PFSK-1 (cell line): ENCODE measurements around the gene COL13A1.

ENCODE experiments used
- FOXP2 ChIP-seq: optimal IDR thresholded peaks from 2 replicates; pipeline ENCODE3; 2011; ENCODE audit warnings: borderline replicate concordance, control low read depth, inconsistent platforms; ENCODE audit not compliant: insufficient read depth; ENCODE audit errors: extremely low read length, extremely low read depth
- POLR2AphosphoS5 ChIP-seq: IDR thresholded peaks from 2 replicates; pipeline ENCODE4 v1.6.1; 2012; ENCODE audit warnings: low read depth, mild to moderate bottlenecking, control low read depth, low read length, moderate library complexity
- SIN3A ChIP-seq: IDR thresholded peaks from 2 replicates; pipeline ENCODE4 v1.6.1; 2012; ENCODE audit warnings: mild to moderate bottlenecking, low read length, moderate library complexity, borderline replicate concordance; ENCODE audit not compliant: insufficient read depth
- TAF1 ChIP-seq: IDR thresholded peaks from 2 replicates; pipeline ENCODE4 v1.6.1; 2012; ENCODE audit warnings: low read length, control low read depth, borderline replicate concordance; ENCODE audit not compliant: insufficient read depth
- TF ChIP-seq, protein P1 (sequence below), 2 experiments: IDR thresholded peaks; 2 replicates each; pipeline versions ENCODE4 v1.6.1 to v1.8.0; 2011 to 2012; ENCODE audit warnings: low read depth in 2 of 2, low read length in 2 of 2, control low read depth in 1 of 2, inconsistent platforms in 1 of 2, mild to moderate bottlenecking in 1 of 2, moderate library complexity in 1 of 2; ENCODE audit not compliant: insufficient read depth in 1 of 2

COL13A1 gene

GRCh38 chr10:69961881-69962745 is 160.4 kb downstream of the COL13A1 start:
- TF ChIP-seq FOXP2 (no peak), TAF1 (no peak), POLR2AphosphoS5 (no peak), SIN3A (no peak)
- TF ChIP-seq, protein P1, sequence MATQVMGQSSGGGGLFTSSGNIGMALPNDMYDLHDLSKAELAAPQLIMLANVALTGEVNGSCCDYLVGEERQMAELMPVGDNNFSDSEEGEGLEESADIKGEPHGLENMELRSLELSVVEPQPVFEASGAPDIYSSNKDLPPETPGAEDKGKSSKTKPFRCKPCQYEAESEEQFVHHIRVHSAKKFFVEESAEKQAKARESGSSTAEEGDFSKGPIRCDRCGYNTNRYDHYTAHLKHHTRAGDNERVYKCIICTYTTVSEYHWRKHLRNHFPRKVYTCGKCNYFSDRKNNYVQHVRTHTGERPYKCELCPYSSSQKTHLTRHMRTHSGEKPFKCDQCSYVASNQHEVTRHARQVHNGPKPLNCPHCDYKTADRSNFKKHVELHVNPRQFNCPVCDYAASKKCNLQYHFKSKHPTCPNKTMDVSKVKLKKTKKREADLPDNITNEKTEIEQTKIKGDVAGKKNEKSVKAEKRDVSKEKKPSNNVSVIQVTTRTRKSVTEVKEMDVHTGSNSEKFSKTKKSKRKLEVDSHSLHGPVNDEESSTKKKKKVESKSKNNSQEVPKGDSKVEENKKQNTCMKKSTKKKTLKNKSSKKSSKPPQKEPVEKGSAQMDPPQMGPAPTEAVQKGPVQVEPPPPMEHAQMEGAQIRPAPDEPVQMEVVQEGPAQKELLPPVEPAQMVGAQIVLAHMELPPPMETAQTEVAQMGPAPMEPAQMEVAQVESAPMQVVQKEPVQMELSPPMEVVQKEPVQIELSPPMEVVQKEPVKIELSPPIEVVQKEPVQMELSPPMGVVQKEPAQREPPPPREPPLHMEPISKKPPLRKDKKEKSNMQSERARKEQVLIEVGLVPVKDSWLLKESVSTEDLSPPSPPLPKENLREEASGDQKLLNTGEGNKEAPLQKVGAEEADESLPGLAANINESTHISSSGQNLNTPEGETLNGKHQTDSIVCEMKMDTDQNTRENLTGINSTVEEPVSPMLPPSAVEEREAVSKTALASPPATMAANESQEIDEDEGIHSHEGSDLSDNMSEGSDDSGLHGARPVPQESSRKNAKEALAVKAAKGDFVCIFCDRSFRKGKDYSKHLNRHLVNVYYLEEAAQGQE (IDR thresholded peaks at IDR 0.05; ENCODE audit: insufficient read depth in 1 of 2, low read depth in 2 of 2, low read length in 2 of 2): no peak

DNA sequence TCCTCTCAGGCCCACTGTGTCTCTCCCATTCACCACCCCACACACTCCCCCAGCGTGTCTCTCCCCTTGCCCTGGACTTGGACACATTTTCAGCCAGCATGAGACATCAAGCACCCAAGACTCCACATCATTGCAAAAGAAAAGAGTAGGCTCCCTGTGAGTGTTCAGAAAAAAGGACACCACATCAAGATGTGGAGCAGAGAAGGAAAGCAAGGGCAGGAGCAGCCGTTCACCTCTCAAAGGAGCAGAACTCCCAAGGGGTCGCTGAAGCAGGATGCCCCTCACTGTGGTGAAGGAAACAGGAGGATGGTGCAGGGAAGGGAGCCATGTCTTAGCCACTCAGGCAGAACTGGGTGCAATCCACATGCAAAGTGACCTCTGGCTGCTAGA is 161.0 kb downstream of the COL13A1 start:
- TF ChIP-seq POLR2AphosphoS5: no peak
- no peak for TF ChIP-seq TAF1
- no peak for TF ChIP-seq FOXP2
- TF ChIP-seq SIN3A: no peak
- TF ChIP-seq, protein P1 (IDR thresholded peaks at IDR 0.05; ENCODE audit: insufficient read depth in 1 of 2, low read depth in 2 of 2, low read length in 2 of 2): no peak

DNA sequence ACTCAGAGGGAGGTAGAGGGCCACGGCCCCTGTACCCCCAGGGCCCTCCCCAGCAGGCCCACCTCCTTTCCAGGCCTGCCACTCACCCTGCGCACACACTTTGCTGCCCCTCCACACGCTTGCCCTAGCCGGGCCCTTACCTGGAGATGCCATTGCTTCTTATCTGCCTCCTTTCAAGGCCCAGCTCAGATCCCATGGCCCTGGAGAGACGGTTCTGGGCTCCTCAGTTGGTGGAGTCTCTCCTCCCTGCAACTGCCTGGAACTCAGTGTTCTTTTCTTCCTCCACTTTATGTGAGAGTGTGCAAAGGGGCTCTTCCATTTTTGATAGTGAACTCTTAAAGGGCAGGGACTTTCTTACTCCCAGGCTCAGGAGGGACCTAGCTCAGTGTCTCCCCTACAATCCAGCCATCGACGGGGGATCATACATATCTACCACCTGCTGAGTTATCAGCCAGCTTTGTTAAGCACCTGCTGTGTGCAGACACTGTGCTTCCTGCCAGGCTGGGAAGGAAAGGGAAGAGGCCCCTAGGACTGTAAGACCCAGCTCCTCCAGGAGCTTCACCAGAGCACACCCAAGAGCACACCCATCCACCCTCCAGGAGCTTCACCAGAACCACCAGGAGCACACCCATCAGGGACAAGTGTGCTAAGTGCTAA is 161.6 kb downstream of the COL13A1 start:
- no peak for TF ChIP-seq TAF1
- TF ChIP-seq POLR2AphosphoS5: no peak
- TF ChIP-seq, protein P1 (IDR thresholded peaks at IDR 0.05; ENCODE audit: insufficient read depth in 1 of 2, low read depth in 2 of 2, low read length in 2 of 2): no peak
- no peak for TF ChIP-seq SIN3A
- TF ChIP-seq FOXP2: no peak

GRCh38 chr10:69963835-69964710 is 162.4 kb downstream of the COL13A1 start:
- no peak for TF ChIP-seq FOXP2
- no peak for TF ChIP-seq TAF1
- TF ChIP-seq, protein P1 (IDR thresholded peaks at IDR 0.05; ENCODE audit: insufficient read depth in 1 of 2, low read depth in 2 of 2, low read length in 2 of 2): no peak
- no peak for TF ChIP-seq SIN3A
- TF ChIP-seq POLR2AphosphoS5: no peak
